IMR-90 (cell line): Measurements from ENCODE around the gene MAT2B. TPM values are rescaled to one million over a fixed set of nuclear protein-coding genes. Genes with fewer than 3 reads are reported as not detected.

Experiments
- ATAC-seq: fragments of 200-7000 bp; cut with Tn5 transposase; 2 replicates; pipeline ENCODE4 v1.9.1; 2020; ENCODE audit warnings: low read depth, mild to moderate bottlenecking, moderate library complexity
- BruUV-seq: library from RNA; stranded (reverse); fragments of 400-500 nt; replicated peaks from 2 replicates; lab custom pipeline; 2021; lab: Mats Ljungman, UMichigan
- CTCF ChIA-PET: fragments of 300-600 bp; formaldehyde crosslinking; extraction: SDS; loops from one replicate; lab custom pipeline; 2021; ENCODE audit warnings: antibody characterized with exemption; lab: Yijun Ruan, JAX
- POLR2A ChIA-PET: fragments of 300-600 bp; sonication (Branson Sonifier 250); formaldehyde crosslinking; loops from one replicate; lab custom pipeline; 2022; ENCODE audit warnings: antibody characterized with exemption; ENCODE audit not compliant: unreplicated experiment; lab: Charles Lee
- DNase-seq: peaks from one replicate; pipeline ENCODE4 v3.0.0; 2013
- H2AFZ ChIP-seq: replicated peaks from 2 replicates; pipeline ENCODE3; 2013; ENCODE audit warnings: low read length, mild to moderate bottlenecking; ENCODE audit not compliant: poor library complexity
- H2AK5ac ChIP-seq: 2 replicates; pipeline ENCODE4 v1.6.1; 2013; ENCODE audit warnings: low read depth, low read length, inconsistent platforms
- H2AK9ac ChIP-seq: replicated peaks from 2 replicates; pipeline ENCODE3; 2013; ENCODE audit warnings: mild to moderate bottlenecking, low read depth, low read length, moderate library complexity; ENCODE audit not compliant: poor library complexity
- H2BK120ac ChIP-seq: 2 replicates; pipeline ENCODE4 v1.6.1; 2013; ENCODE audit warnings: low read depth, low read length, inconsistent platforms
- H2BK15ac ChIP-seq: 3 replicates; pipeline ENCODE4 v1.6.1; 2013; ENCODE audit warnings: low read depth, low read length, inconsistent platforms
- H2BK20ac ChIP-seq: 2 replicates; pipeline ENCODE4 v1.6.1; 2013; ENCODE audit warnings: low read depth, mild to moderate bottlenecking, inconsistent platforms, low read length, moderate library complexity
- H2BK5ac ChIP-seq: 2 replicates; pipeline ENCODE4 v1.6.1; 2013; ENCODE audit warnings: mild to moderate bottlenecking, low read depth, low read length, inconsistent platforms; ENCODE audit not compliant: poor library complexity, severe bottlenecking
- H3K14ac ChIP-seq: replicated peaks from 2 replicates; pipeline ENCODE4 v1.6.1; 2013; ENCODE audit warnings: low read depth, low read length, inconsistent platforms
- H3K18ac ChIP-seq: 2 replicates; pipeline ENCODE4 v1.6.1; 2013; ENCODE audit warnings: low read depth, low read length, control low read depth
- H3K23ac ChIP-seq: 2 replicates; pipeline ENCODE4 v1.6.1; 2013; ENCODE audit warnings: low read depth, low read length, inconsistent platforms
- H3K27ac ChIP-seq: 2 replicates; pipeline ENCODE4 v1.5.1; 2013; ENCODE audit warnings: mild to moderate bottlenecking, control low read depth, low read length; ENCODE audit not compliant: insufficient read depth
- H3K27me3 ChIP-seq: 2 replicates; pipeline ENCODE4 v1.6.1; 2013; ENCODE audit warnings: low read length; ENCODE audit not compliant: control insufficient read depth, insufficient read depth
- H3K36me3 ChIP-seq: 2 replicates; pipeline ENCODE4 v1.6.1; 2013; ENCODE audit warnings: low read length, mixed read lengths; ENCODE audit not compliant: control insufficient read depth, insufficient read depth
- H3K4ac ChIP-seq: 2 replicates; pipeline ENCODE4 v1.6.1; 2013; ENCODE audit warnings: low read depth, low read length, inconsistent platforms
- H3K4me1 ChIP-seq: 2 replicates; pipeline ENCODE4 v1.6.1; 2013; ENCODE audit warnings: low read length, mixed read lengths; ENCODE audit not compliant: control insufficient read depth, insufficient read depth
- H3K4me2 ChIP-seq: 2 replicates; pipeline ENCODE4 v1.6.1; 2013; ENCODE audit warnings: low read depth, mild to moderate bottlenecking, control low read depth, low read length, moderate library complexity
- H3K4me3 ChIP-seq: 2 replicates; pipeline ENCODE4 v1.5.1; 2013; ENCODE audit warnings: low read depth, mild to moderate bottlenecking, control low read depth, low read length, moderate library complexity; ENCODE audit not compliant: insufficient read depth
- H3K56ac ChIP-seq: 2 replicates; pipeline ENCODE4 v1.6.1; 2013; ENCODE audit warnings: low read length, inconsistent platforms; ENCODE audit not compliant: insufficient read depth; ENCODE audit errors: extremely low read depth
- H3K79me1 ChIP-seq, 2 experiments: 2 replicates each; pipeline ENCODE4 v1.6.1; 2013; ENCODE audit warnings: low read length in 2 of 2, inconsistent platforms in 1 of 2, low read depth in 1 of 2
- H3K9ac ChIP-seq: 2 replicates; pipeline ENCODE4 v1.6.1; 2013; ENCODE audit warnings: low read depth, low read length, control low read depth
- H3K9me1 ChIP-seq: 2 replicates; pipeline ENCODE4 v1.6.1; 2013; ENCODE audit warnings: low read length, inconsistent platforms; ENCODE audit not compliant: insufficient read depth
- H3K9me3 ChIP-seq: 2 replicates; pipeline ENCODE4 v1.6.1; 2013; ENCODE audit warnings: low read length; ENCODE audit not compliant: control insufficient read depth, insufficient read depth
- H4K20me1 ChIP-seq: 2 replicates; pipeline ENCODE4 v1.6.1; 2013; ENCODE audit warnings: low read length, inconsistent platforms; ENCODE audit not compliant: insufficient read depth
- H4K5ac ChIP-seq: 2 replicates; pipeline ENCODE4 v1.6.1; 2013; ENCODE audit warnings: mild to moderate bottlenecking, low read depth, low read length, control low read depth
- H4K8ac ChIP-seq, 2 experiments: 2 replicates each; pipeline ENCODE4 v1.6.1; 2013; ENCODE audit warnings: low read depth in 2 of 2, low read length in 2 of 2, control low read depth in 1 of 2, inconsistent platforms in 1 of 2
- H4K91ac ChIP-seq: 2 replicates; pipeline ENCODE4 v1.6.1; 2013; ENCODE audit warnings: low read depth, low read length, inconsistent platforms; ENCODE audit not compliant: insufficient read depth
- BHLHE40 ChIP-seq: fragments of 150-350 bp; IDR thresholded peaks from 2 replicates; pipeline ENCODE4 v1.6.1; 2016; ENCODE audit warnings: mild to moderate bottlenecking, low read depth, low read length
- CEBPB ChIP-seq: IDR thresholded peaks from 2 replicates; pipeline ENCODE4 v1.6.1; 2012; ENCODE audit warnings: low read depth, low read length, improper control_type of control experiment
- CHD1 ChIP-seq: IDR thresholded peaks from 2 replicates; pipeline ENCODE4 v1.6.1; 2012; ENCODE audit warnings: low read depth, low read length, improper control_type of control experiment
- FOS ChIP-seq: fragments of 150-350 bp; IDR thresholded peaks from 2 replicates; pipeline ENCODE4 v1.6.1; 2016; ENCODE audit warnings: low read depth, low read length
- MAFK ChIP-seq: IDR thresholded peaks from 2 replicates; pipeline ENCODE4 v1.6.1; 2012; ENCODE audit warnings: low read depth, low read length, improper control_type of control experiment
- MAZ ChIP-seq: IDR thresholded peaks from 2 replicates; pipeline ENCODE4 v1.6.1; 2012; ENCODE audit warnings: low read depth, mild to moderate bottlenecking, low read length, improper control_type of control experiment, moderate library complexity, borderline replicate concordance
- NFE2L2 ChIP-seq: fragments of 150-350 bp; IDR thresholded peaks from 2 replicates; pipeline ENCODE4 v1.6.1; 2016; ENCODE audit warnings: low read depth, mild to moderate bottlenecking, low read length
- POLR2A ChIP-seq: IDR thresholded peaks from 2 replicates; pipeline ENCODE4 v1.6.1; 2012; ENCODE audit warnings: mild to moderate bottlenecking, low read depth, low read length
- RAD21 ChIP-seq: IDR thresholded peaks from 2 replicates; pipeline ENCODE4 v1.6.1; 2012; ENCODE audit warnings: low read length, improper control_type of control experiment
- RCOR1 ChIP-seq: IDR thresholded peaks from 2 replicates; pipeline ENCODE4 v1.6.1; 2012; ENCODE audit warnings: mild to moderate bottlenecking, low read length, improper control_type of control experiment; ENCODE audit not compliant: insufficient replicate concordance
- RFX5 ChIP-seq: IDR thresholded peaks from 2 replicates; pipeline ENCODE4 v1.8.0; 2012; ENCODE audit warnings: low read depth, mild to moderate bottlenecking, low read length, moderate library complexity
- SMC3 ChIP-seq: fragments of 150-350 bp; IDR thresholded peaks from 2 replicates; pipeline ENCODE4 v1.6.1; 2016; ENCODE audit warnings: low read depth, mild to moderate bottlenecking, antibody characterized with exemption, low read length, moderate library complexity
- WGBS, 2 experiments: methylation state at CpG; one replicate each; pipeline versions ENCODE4 v1.1.5 to v1.1.7; 2013; ENCODE audit warnings: missing lambda C conversion rate in 2 of 2; ENCODE audit not compliant: insufficient read length in 1 of 2; ENCODE audit errors: extremely low coverage in 2 of 2; 5-methylcytosine and 5-hydroxymethylcytosine counted together
- dilution Hi-C: fragments of 300-500 bp; cut with HindIII; formaldehyde crosslinking; loops from one replicate; pipeline ENCODE4 v1.14.3; 2018; ENCODE audit warnings: low sequenced_read_pairs; ENCODE audit not compliant: unreplicated experiment
- in situ Hi-C: fragments of 300-500 bp; cut with MboI; formaldehyde crosslinking; loops from 3 replicates; pipeline ENCODE4 v1.14.3; 2019; ENCODE audit warnings: low sequenced_read_pairs, inconsistent platforms, mixed read lengths
- intact Hi-C: fragments of 100-400 bp; cut with micrococcal nuclease; formaldehyde crosslinking; loops from 2 replicates; pipeline ENCODE4 v1.10.0; 2022
- polyA plus RNA-seq, 3 experiments: library from polyadenylated mRNA; depleted of rRNA; stranded (reverse); fragments of >200 nt; gene quantifications; 2 replicates each; pipeline ENCODE4 v1.2.3, GENCODE V29; 2012; ENCODE audit warnings: low replicate concordance in 1 of 3
- total RNA-seq: library from RNA; depleted of rRNA; stranded (reverse); fragments of >200 nt; gene quantifications from 2 replicates; pipeline ENCODE4 v1.2.3, GENCODE V29; 2012
- TF ChIP-seq, protein P1 (sequence below): fragments of 150-350 bp; IDR thresholded peaks from 2 replicates; pipeline ENCODE4 v1.6.1; 2017; ENCODE audit warnings: mild to moderate bottlenecking, antibody characterized with exemption, low read length, low read depth
- TF ChIP-seq, protein P2 (sequence below): fragments of 150-350 bp; IDR thresholded peaks from 2 replicates; pipeline ENCODE4 v1.6.1; 2016; ENCODE audit warnings: low read depth, mild to moderate bottlenecking, low read length, moderate library complexity, borderline replicate concordance
- TF ChIP-seq, protein P3 (sequence below): conservative IDR thresholded peaks from 2 replicates; pipeline ENCODE4 v1.5.1; 2012; ENCODE audit warnings: mild to moderate bottlenecking, low read depth, low read length, improper control_type of control experiment

Gene MAT2B
- total and polyA plus RNA-seq, 2 of the 4 experiments (the other 2 are of a cell fraction), result 41.7 to 80.3 TPM

DNA sequence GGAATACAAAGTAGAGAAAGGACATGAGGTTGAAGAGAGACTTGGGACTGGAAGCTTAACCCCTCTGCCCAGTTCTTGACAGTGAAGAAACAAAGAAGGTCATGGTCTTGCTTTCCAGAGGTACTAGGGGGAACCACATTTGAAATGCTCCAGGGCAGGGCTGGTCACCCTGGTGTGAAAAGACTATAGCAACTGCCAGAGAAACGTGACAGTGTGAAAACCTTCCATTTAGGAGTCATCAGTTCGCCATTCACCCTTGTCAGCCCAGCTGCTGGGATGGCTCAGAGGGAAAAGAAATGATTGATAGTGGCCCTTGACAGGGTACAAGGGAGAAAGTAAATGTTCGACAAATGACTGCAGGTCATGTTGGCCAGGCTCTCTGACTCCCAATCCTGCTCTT is 56.7 kb downstream of the MAT2B start:
- DNase-seq (no peak), ATAC-seq (no peak)
- Histone ChIP-seq H3K23ac (no peak overlapping the region), H3K14ac (no peak overlapping the region), H2AFZ (no peak overlapping the region), H2BK120ac (no peak overlapping the region), H2BK5ac (no peak overlapping the region), H3K4me2 (no peak overlapping the region), H3K4ac (no peak overlapping the region), H3K18ac (no peak overlapping the region), H3K4me1 (peaks cover 2% of the 10 kb centered on the region; the same call in 1 of the 2 replicates), H3K79me1 (no peaks in the 10 kb centered on the region), H3K56ac (no peak overlapping the region), H2AK5ac (no peak overlapping the region), H3K9me3 (no peaks in the 10 kb centered on the region), H4K5ac (no peak overlapping the region), H2BK20ac (no peak overlapping the region), H2AK9ac (no peak overlapping the region), H4K8ac (no peak overlapping the region), H3K27me3 (no peaks in the 10 kb centered on the region), H3K9ac (no peak overlapping the region), H3K4me3 (no peak overlapping the region), H2BK15ac (no peak overlapping the region), H4K91ac (no peak overlapping the region), H4K20me1 (no peaks in the 10 kb centered on the region), H3K36me3 (no peaks in the 10 kb centered on the region), H3K9me1 (peaks cover 3% of the 10 kb centered on the region; the same call in 1 of the 2 replicates), H3K27ac (no peak overlapping the region)
- CTCF ChIA-PET, result no interaction called here
- in situ Hi-C loops, result loop anchor here (10.0 to 25.0 kb wide), 3 partner anchors 453 to 1900 kb away; no protein-coding TSS in a partner anchor
- POLR2A ChIA-PET, result no interaction called here
- whole genome bisulfite sequencing, 2 experiments, result 90% methylated on average over 2 of the region's 3 CpGs; no CpG with 5 or more reads in 1 of the 2 experiments
- dilution Hi-C loops, result no loop called here
- no peak for TF ChIP-seq NFE2L2
- TF ChIP-seq CEBPB, result no peak
- no peak for TF ChIP-seq BHLHE40
- no peak for TF ChIP-seq RAD21
- TF ChIP-seq RFX5, result no peak
- TF ChIP-seq, protein P1, sequence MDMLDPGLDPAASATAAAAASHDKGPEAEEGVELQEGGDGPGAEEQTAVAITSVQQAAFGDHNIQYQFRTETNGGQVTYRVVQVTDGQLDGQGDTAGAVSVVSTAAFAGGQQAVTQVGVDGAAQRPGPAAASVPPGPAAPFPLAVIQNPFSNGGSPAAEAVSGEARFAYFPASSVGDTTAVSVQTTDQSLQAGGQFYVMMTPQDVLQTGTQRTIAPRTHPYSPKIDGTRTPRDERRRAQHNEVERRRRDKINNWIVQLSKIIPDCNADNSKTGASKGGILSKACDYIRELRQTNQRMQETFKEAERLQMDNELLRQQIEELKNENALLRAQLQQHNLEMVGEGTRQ, result no peak
- no peak for TF ChIP-seq POLR2A
- no peak for TF ChIP-seq CHD1
- TF ChIP-seq, protein P2, sequence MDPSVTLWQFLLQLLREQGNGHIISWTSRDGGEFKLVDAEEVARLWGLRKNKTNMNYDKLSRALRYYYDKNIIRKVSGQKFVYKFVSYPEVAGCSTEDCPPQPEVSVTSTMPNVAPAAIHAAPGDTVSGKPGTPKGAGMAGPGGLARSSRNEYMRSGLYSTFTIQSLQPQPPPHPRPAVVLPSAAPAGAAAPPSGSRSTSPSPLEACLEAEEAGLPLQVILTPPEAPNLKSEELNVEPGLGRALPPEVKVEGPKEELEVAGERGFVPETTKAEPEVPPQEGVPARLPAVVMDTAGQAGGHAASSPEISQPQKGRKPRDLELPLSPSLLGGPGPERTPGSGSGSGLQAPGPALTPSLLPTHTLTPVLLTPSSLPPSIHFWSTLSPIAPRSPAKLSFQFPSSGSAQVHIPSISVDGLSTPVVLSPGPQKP, result no peak
- no peak for TF ChIP-seq MAFK
- no peak for TF ChIP-seq SMC3
- TF ChIP-seq RCOR1, result no peak
- TF ChIP-seq MAZ, result no peak
- TF ChIP-seq, protein P3, sequence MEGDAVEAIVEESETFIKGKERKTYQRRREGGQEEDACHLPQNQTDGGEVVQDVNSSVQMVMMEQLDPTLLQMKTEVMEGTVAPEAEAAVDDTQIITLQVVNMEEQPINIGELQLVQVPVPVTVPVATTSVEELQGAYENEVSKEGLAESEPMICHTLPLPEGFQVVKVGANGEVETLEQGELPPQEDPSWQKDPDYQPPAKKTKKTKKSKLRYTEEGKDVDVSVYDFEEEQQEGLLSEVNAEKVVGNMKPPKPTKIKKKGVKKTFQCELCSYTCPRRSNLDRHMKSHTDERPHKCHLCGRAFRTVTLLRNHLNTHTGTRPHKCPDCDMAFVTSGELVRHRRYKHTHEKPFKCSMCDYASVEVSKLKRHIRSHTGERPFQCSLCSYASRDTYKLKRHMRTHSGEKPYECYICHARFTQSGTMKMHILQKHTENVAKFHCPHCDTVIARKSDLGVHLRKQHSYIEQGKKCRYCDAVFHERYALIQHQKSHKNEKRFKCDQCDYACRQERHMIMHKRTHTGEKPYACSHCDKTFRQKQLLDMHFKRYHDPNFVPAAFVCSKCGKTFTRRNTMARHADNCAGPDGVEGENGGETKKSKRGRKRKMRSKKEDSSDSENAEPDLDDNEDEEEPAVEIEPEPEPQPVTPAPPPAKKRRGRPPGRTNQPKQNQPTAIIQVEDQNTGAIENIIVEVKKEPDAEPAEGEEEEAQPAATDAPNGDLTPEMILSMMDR, result no peak
- TF ChIP-seq FOS, result no peak
- no TSS peak for BruUV-seq
- intact Hi-C loops, result loop anchor here (5.0 kb wide), 2 partner anchors 490 to 1895 kb away; no protein-coding TSS in a partner anchor
